CD4-positive, alpha-beta T cell treated with Interleukin-6 for 4 hours (primary cell): Measurements from ENCODE around the gene COA6.

Experiments used
- DNase-seq: peaks from one replicate; pipeline ENCODE4 v3.0.0-alpha.2; 2020; ENCODE audit warnings: mixed read lengths

COA6 gene

GRCh38 chr1:234413990-234414389 lies 40.7 kb downstream of the COA6 start:
- no peak for DNase-seq

GRCh38 chr1:234427950-234428646 lies 54.8 kb downstream of the COA6 start:
- DNase-seq = no peak

- no peak for DNase-seq
These were observed 56.2 kb downstream of the COA6 start for GRCh38 chr1:234429434-234429806.

- no peak for DNase-seq
These were observed 57.4 kb downstream of the COA6 start for GRCh38 chr1:234430691-234431090.

- no peak for DNase-seq
These were observed 58.0 kb downstream of the COA6 start for GRCh38 chr1:234431255-234431654.

GRCh38 chr1:234433563-234434285 lies 60.5 kb downstream of the COA6 start:
- no peak for DNase-seq
